ENCODE measurements around the gene SGSM2. TPM values are rescaled to one million over a fixed set of nuclear protein-coding genes. Genes with fewer than 3 reads are reported as not detected.

SGSM2 gene
- total and polyA plus RNA-seq, 2 of the 13 experiments (the other 11 are each of a cell fraction or from before 2014, with no cell fraction given): 30.4 to 51.3 TPM

DNA sequence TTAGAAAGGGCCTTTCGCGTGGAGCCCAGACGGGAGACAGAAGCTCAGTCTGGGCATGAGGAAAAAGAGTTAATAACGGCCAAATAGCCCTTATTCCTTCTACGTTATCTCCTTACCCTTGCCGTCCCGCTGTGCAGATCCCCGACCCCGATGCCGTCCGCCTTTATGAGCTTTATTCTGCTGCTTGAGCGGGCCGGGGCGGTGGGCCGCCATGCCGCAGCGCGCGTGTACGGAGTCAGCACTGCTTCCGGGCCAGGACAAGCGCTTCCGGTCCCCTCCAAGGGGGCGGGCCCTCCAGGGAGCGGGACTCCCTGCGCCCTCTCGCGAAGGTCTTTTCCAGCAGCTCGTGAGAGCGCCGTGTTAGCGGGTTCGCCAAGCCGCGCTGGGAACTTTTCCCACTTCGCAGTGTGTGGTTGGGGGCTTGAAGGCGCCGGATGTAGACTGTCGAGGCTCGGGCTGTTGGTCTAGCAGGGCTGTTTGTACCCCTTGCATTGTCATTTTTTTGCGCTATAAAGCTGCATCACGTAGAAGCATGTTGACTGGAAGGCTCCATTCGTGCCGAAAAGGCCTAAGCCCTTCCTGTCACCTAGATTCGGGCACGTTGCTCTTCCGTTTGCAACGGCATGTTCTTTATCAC is 968 bp upstream of the SGSM2 start, which contains the start of gene TSR1 (continued):
- TF ChIP-seq, protein P1, sequence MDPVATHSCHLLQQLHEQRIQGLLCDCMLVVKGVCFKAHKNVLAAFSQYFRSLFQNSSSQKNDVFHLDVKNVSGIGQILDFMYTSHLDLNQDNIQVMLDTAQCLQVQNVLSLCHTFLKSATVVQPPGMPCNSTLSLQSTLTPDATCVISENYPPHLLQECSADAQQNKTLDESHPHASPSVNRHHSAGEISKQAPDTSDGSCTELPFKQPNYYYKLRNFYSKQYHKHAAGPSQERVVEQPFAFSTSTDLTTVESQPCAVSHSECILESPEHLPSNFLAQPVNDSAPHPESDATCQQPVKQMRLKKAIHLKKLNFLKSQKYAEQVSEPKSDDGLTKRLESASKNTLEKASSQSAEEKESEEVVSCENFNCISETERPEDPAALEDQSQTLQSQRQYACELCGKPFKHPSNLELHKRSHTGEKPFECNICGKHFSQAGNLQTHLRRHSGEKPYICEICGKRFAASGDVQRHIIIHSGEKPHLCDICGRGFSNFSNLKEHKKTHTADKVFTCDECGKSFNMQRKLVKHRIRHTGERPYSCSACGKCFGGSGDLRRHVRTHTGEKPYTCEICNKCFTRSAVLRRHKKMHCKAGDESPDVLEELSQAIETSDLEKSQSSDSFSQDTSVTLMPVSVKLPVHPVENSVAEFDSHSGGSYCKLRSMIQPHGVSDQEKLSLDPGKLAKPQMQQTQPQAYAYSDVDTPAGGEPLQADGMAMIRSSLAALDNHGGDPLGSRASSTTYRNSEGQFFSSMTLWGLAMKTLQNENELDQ (CRISPR knock-in tag; IDR thresholded peaks at IDR 0.05; ENCODE audit: borderline replicate concordance): no peak
- TF ChIP-seq ZFP36 (IDR thresholded peaks at IDR 0.05; ENCODE audit: borderline replicate concordance, low read depth, low read length, partially characterized antibody): no peak
- TF ChIP-seq NFATC3 (CRISPR knock-in tag; IDR thresholded peaks at IDR 0.05): no peak
- TF ChIP-seq, protein P2, sequence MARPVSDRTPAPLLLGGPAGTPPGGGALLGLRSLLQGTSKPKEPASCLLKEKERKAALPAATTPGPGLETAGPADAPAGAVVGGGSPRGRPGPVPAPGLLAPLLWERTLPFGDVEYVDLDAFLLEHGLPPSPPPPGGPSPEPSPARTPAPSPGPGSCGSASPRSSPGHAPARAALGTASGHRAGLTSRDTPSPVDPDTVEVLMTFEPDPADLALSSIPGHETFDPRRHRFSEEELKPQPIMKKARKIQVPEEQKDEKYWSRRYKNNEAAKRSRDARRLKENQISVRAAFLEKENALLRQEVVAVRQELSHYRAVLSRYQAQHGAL (CRISPR knock-in tag; IDR thresholded peaks at IDR 0.05; ENCODE audit: not compliant biosample characterization): peak; percentile 93
- no peak for TF ChIP-seq HNRNPL (IDR thresholded peaks at IDR 0.05; ENCODE audit: low read depth, low read length)
- peak; percentile 58; the same call in 1 of the 2 replicates for TF ChIP-seq ZNF567 (CRISPR knock-in tag; IDR thresholded peaks at IDR 0.05; ENCODE audit: borderline replicate concordance)
- TF ChIP-seq AKAP8 (CRISPR knock-in tag; IDR thresholded peaks at IDR 0.05): no peak
- TF ChIP-seq, protein P3, sequence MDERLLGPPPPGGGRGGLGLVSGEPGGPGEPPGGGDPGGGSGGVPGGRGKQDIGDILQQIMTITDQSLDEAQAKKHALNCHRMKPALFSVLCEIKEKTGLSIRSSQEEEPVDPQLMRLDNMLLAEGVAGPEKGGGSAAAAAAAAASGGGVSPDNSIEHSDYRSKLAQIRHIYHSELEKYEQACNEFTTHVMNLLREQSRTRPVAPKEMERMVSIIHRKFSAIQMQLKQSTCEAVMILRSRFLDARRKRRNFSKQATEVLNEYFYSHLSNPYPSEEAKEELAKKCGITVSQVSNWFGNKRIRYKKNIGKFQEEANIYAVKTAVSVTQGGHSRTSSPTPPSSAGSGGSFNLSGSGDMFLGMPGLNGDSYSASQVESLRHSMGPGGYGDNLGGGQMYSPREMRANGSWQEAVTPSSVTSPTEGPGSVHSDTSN (CRISPR knock-in tag; IDR thresholded peaks at IDR 0.05): no peak
- no peak for TF ChIP-seq FIP1L1 (IDR thresholded peaks at IDR 0.05; ENCODE audit: borderline replicate concordance, insufficient read depth, low read depth, low read length)
- 0 out of 2 replicates have a peak, but pooled peaks have one; percentile 66 for TF ChIP-seq CCDC6 (CRISPR knock-in tag; IDR thresholded peaks at IDR 0.05)
- no peak for TF ChIP-seq RFX5 (IDR thresholded peaks at IDR 0.05; ENCODE audit: low read depth, low read length)
- TF ChIP-seq ZNF230 (CRISPR knock-in tag; IDR thresholded peaks at IDR 0.05): no peak
- TF ChIP-seq ATRX (CRISPR knock-in tag; IDR thresholded peaks at IDR 0.05; ENCODE audit: borderline replicate concordance): no peak
- 0 out of 2 replicates have a peak, but pooled peaks have one; percentile 51 for TF ChIP-seq ZFP37 (CRISPR knock-in tag; IDR thresholded peaks at IDR 0.05; ENCODE audit: borderline replicate concordance)
- no peak for TF ChIP-seq ZNF138 (CRISPR knock-in tag; IDR thresholded peaks at IDR 0.05; ENCODE audit: low read depth)
- TF ChIP-seq, protein P4, sequence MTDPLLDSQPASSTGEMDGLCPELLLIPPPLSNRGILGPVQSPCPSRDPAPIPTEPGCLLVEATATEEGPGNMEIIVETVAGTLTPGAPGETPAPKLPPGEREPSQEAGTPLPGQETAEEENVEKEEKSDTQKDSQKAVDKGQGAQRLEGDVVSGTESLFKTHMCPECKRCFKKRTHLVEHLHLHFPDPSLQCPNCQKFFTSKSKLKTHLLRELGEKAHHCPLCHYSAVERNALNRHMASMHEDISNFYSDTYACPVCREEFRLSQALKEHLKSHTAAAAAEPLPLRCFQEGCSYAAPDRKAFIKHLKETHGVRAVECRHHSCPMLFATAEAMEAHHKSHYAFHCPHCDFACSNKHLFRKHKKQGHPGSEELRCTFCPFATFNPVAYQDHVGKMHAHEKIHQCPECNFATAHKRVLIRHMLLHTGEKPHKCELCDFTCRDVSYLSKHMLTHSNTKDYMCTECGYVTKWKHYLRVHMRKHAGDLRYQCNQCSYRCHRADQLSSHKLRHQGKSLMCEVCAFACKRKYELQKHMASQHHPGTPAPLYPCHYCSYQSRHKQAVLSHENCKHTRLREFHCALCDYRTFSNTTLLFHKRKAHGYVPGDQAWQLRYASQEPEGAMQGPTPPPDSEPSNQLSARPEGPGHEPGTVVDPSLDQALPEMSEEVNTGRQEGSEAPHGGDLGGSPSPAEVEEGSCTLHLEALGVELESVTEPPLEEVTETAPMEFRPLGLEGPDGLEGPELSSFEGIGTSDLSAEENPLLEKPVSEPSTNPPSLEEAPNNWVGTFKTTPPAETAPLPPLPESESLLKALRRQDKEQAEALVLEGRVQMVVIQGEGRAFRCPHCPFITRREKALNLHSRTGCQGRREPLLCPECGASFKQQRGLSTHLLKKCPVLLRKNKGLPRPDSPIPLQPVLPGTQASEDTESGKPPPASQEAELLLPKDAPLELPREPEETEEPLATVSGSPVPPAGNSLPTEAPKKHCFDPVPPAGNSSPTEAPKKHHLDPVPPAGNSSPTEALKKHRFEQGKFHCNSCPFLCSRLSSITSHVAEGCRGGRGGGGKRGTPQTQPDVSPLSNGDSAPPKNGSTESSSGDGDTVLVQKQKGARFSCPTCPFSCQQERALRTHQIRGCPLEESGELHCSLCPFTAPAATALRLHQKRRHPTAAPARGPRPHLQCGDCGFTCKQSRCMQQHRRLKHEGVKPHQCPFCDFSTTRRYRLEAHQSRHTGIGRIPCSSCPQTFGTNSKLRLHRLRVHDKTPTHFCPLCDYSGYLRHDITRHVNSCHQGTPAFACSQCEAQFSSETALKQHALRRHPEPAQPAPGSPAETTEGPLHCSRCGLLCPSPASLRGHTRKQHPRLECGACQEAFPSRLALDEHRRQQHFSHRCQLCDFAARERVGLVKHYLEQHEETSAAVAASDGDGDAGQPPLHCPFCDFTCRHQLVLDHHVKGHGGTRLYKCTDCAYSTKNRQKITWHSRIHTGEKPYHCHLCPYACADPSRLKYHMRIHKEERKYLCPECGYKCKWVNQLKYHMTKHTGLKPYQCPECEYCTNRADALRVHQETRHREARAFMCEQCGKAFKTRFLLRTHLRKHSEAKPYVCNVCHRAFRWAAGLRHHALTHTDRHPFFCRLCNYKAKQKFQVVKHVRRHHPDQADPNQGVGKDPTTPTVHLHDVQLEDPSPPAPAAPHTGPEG (CRISPR knock-in tag; IDR thresholded peaks at IDR 0.05): peak; percentile 58; the same call in 1 of the 2 replicates

Measured in HepG2 (cell line).